GM19238 (cell line): ENCODE results near the gene NMNAT3.

Experiments used
- DNase-seq: peaks from one replicate; pipeline ENCODE4 v3.0.0; 2011; ENCODE audit warnings: low spot score; ENCODE audit not compliant: insufficient read length

The NMNAT3 gene

GRCh38 chr3:139675327-139675726 is 2.4 kb downstream of the NMNAT3 start:
- DNase-seq, result no peak

- DNase-seq, result no peak
Observed at GRCh38 chr3:139674571-139675260, 3.1 kb downstream of the NMNAT3 start.

GRCh38 chr3:139672884-139673283 is 4.9 kb downstream of the NMNAT3 start:
- no peak for DNase-seq

- DNase-seq, result no peak
Observed at GRCh38 chr3:139671863-139672646, 5.7 kb downstream of the NMNAT3 start.

GRCh38 chr3:139671107-139671506 is 6.7 kb downstream of the NMNAT3 start:
- no peak for DNase-seq

- DNase-seq, result no peak
Observed at GRCh38 chr3:139670196-139670595, 7.6 kb downstream of the NMNAT3 start.

GRCh38 chr3:139668332-139668731 is 9.4 kb downstream of the NMNAT3 start:
- no peak for DNase-seq

- no peak for DNase-seq
Observed at GRCh38 chr3:139664958-139665357, 12.8 kb downstream of the NMNAT3 start.

- DNase-seq, result no peak
Observed at GRCh38 chr3:139660269-139660668, 17.5 kb downstream of the NMNAT3 start.

GRCh38 chr3:139659511-139659910 is 18.3 kb downstream of the NMNAT3 start:
- no peak for DNase-seq

GRCh38 chr3:139657936-139658335 is 19.8 kb downstream of the NMNAT3 start:
- no peak for DNase-seq

- DNase-seq, result no peak
Observed at GRCh38 chr3:139657434-139657833, 20.3 kb downstream of the NMNAT3 start.

GRCh38 chr3:139655909-139656595 is 21.7 kb downstream of the NMNAT3 start:
- DNase-seq, result no peak

GRCh38 chr3:139654637-139655365 is 23.0 kb downstream of the NMNAT3 start:
- no peak for DNase-seq

GRCh38 chr3:139653582-139653981 is 24.2 kb downstream of the NMNAT3 start:
- no peak for DNase-seq

- no peak for DNase-seq
Observed at GRCh38 chr3:139652561-139652960, 25.2 kb downstream of the NMNAT3 start.

- no peak for DNase-seq
Observed at GRCh38 chr3:139647866-139648435, 29.8 kb downstream of the NMNAT3 start.

- no peak for DNase-seq
Observed at GRCh38 chr3:139646512-139646911, 31.3 kb downstream of the NMNAT3 start.

- no peak for DNase-seq
Observed at GRCh38 chr3:139642996-139643395, 34.8 kb downstream of the NMNAT3 start.

GRCh38 chr3:139640456-139640855 is 37.3 kb downstream of the NMNAT3 start:
- no peak for DNase-seq

- DNase-seq, result no peak
Observed at GRCh38 chr3:139639662-139640061, 38.1 kb downstream of the NMNAT3 start.
